Stomach (tissue), 9 donors: ENCODE results near the gene ASTN2. TPM values are rescaled to one million over a fixed set of nuclear protein-coding genes. Genes with fewer than 3 reads are reported as not detected.
A peak's percentile ranks its signal among the peaks of the same experiment; 100 is the strongest.

Experiments
- DNase-seq, 2 donors: peaks; one replicate each; pipeline versions ENCODE4 v3.0.0 to v3.0.0-alpha.2; 2013 to 2019
- H3K27ac ChIP-seq, 5 donors: fragments of 200-600 bp in 4 of 5; sonication (generic) in 4 of 5; one replicate each; pipeline ENCODE4 v1.5.1; 2013 to 2019; ENCODE audit warnings: mild to moderate bottlenecking in 1 of 5, moderate library complexity in 1 of 5
- H3K27me3 ChIP-seq, 3 donors: fragments of 200-600 bp; sonication (generic); one replicate each; pipeline ENCODE4 v1.5.1; 2017 to 2019; ENCODE audit warnings: mixed run types in 1 of 3
- H3K36me3 ChIP-seq, 4 donors: fragments of 200-600 bp; sonication (generic); 1 replicate in 3 of 4; 2 replicates in 1 of 4; pipeline ENCODE4 v1.5.1; 2016 to 2019
- H3K4me1 ChIP-seq, 4 donors: fragments of 200-600 bp; sonication (generic); one replicate each; pipeline ENCODE4 v1.5.1; 2016 to 2019
- H3K4me3 ChIP-seq, 4 donors: fragments of 200-600 bp; sonication (generic) in 3 of 4; one replicate each; pipeline ENCODE4 v1.5.1; 2016 to 2019; ENCODE audit warnings: mild to moderate bottlenecking in 1 of 4
- H3K9me3 ChIP-seq, 4 donors: fragments of 200-600 bp; sonication (generic); one replicate each; pipeline ENCODE4 v1.5.1; 2016 to 2019
- EP300 ChIP-seq: sonication (generic); formaldehyde crosslinking; IDR thresholded peaks from one replicate; pipeline ENCODE4 v1.6.1; 2017; ENCODE audit warnings: antibody characterized with exemption
- POLR2A ChIP-seq, 4 donors: fragments of 450-650 bp; IDR thresholded peaks; one replicate each; pipeline ENCODE4 v1.6.1; 2016; ENCODE audit warnings: antibody characterized with exemption in 4 of 4, control low read depth in 2 of 4, mild to moderate bottlenecking in 1 of 4, moderate library complexity in 1 of 4
- POLR2AphosphoS5 ChIP-seq, 3 donors: sonication (generic); formaldehyde crosslinking; IDR thresholded peaks; one replicate each; pipeline ENCODE4 v1.6.1; 2016; ENCODE audit warnings: antibody characterized with exemption in 3 of 3
- WGBS, 5 donors: extraction: QIAGEN DNeasy Blood & Tissue Kit in 3 of 5; methylation state at CpG; one replicate each; pipeline versions ENCODE4 v1.1.5 to v1.1.7; 2013 to 2018; 5-methylcytosine and 5-hydroxymethylcytosine counted together
- intact Hi-C: fragments of 100-400 bp; cut with DNase I; formaldehyde crosslinking; loops from one replicate; pipeline ENCODE4 v1.15.1; 2023; ENCODE audit warnings: low total_unique reads
- polyA plus RNA-seq, 3 donors: library from polyadenylated mRNA; stranded (reverse); fragments of 200-250 nt; gene quantifications; one replicate each; pipeline ENCODE4 v1.2.3, GENCODE V29; 2013
- total RNA-seq, 5 donors: library from RNA; depleted of rRNA; stranded (reverse); fragments of >200 nt; gene quantifications; one replicate each; pipeline versions ENCODE4 v1.1.0 to v1.2.3, GENCODE V29; 2014 to 2016
- TF ChIP-seq, protein P1 (sequence below), 7 experiments: fragments of 450-650 bp in 4 of 7; fragments of 200-600 bp in 3 of 7; sonication (generic) in 3 of 7; IDR thresholded peaks; one replicate each; pipeline ENCODE4 v1.5.1; 2016 to 2019; ENCODE audit warnings: antibody characterized with exemption in 7 of 7, control low read depth in 2 of 7, mild to moderate bottlenecking in 1 of 7
- donor health status: healthy with polysubstance abuse.
- donor health status: Bipolar disorder and iron deficiency.
- donor health status: healthy.

The ASTN2 gene
- total and polyA plus RNA-seq, 8 donors: 2.1 to 22.3 (median 4.2) TPM; not detected in 1

DNA sequence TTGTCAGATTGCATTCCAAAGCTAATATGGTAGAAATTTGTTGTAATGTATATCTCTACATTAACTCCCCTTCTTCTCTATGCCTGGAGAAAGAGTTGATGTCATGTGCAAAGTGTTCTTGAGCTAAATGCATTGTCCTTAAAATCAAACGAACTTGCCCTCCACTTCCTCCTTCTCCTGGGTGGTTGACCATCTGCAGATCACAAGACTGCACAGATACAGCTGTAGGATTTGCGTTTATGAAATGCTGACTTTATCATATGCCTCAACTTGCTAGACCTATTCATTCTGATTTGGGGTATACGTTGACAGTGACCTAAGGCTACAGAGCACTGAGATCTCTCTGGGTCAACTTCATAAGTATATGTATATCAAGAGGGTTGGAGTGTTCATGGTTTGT, 719.4 kb downstream of the ASTN2 start:
- Histone ChIP-seq H3K36me3 (peaks cover 24 to 33% (median 31%) of the 10 kb centered on the region in 4 donors), H3K27me3 (no peaks in the 10 kb centered on the region), H3K4me1 (peaks cover 0 to 41% (median 15%) of the 10 kb centered on the region in 4 donors), H3K4me3 (no peak overlapping the region), H3K9me3 (no peaks in the 10 kb centered on the region), H3K27ac (no peak overlapping the region)
- 42 to 65% (median 58%) methylated on average over 3 of the region's 3 CpGs for WGBS, 5 donors
- TF ChIP-seq POLR2A (IDR thresholded peaks at IDR 0.05) (no peak), POLR2AphosphoS5 (IDR thresholded peaks at IDR 0.05) (no peak), EP300 (no peak)
- TF ChIP-seq, protein P1, sequence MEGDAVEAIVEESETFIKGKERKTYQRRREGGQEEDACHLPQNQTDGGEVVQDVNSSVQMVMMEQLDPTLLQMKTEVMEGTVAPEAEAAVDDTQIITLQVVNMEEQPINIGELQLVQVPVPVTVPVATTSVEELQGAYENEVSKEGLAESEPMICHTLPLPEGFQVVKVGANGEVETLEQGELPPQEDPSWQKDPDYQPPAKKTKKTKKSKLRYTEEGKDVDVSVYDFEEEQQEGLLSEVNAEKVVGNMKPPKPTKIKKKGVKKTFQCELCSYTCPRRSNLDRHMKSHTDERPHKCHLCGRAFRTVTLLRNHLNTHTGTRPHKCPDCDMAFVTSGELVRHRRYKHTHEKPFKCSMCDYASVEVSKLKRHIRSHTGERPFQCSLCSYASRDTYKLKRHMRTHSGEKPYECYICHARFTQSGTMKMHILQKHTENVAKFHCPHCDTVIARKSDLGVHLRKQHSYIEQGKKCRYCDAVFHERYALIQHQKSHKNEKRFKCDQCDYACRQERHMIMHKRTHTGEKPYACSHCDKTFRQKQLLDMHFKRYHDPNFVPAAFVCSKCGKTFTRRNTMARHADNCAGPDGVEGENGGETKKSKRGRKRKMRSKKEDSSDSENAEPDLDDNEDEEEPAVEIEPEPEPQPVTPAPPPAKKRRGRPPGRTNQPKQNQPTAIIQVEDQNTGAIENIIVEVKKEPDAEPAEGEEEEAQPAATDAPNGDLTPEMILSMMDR (IDR thresholded peaks at IDR 0.05): no peak
- intact Hi-C loops: no loop called here
- no peak for DNase-seq

DNA sequence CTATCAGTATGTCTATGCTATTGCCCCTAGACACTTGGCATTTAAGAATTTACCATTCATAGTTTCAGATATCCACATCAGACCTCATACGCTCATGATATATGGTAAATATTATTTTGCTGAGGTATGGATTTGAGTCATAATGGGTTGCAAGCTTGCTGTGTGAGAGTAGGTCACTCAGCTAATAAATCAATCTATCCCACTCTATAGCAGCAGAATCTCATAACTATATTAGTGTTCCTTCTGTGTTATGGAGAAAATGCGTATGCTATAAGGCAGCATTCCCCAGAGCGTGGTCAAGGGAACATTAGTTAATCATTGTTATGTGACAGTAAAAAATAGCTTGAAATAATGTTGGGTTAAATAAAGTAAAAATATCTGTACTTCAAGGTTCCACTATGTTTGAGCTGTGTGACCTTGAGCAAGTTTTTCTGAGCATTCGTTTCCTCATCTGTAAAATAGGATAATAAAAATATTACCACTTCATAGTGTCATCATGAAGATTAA, 720.0 kb downstream of the ASTN2 start:
- no peak for DNase-seq
- Histone ChIP-seq H3K36me3 (peaks cover 23 to 27% (median 25%) of the 10 kb centered on the region in 4 donors), H3K9me3 (no peaks in the 10 kb centered on the region), H3K4me1 (peaks cover 0 to 47% (median 20%) of the 10 kb centered on the region in 4 donors), H3K27me3 (no peaks in the 10 kb centered on the region), H3K4me3 (no peak overlapping the region), H3K27ac (no peak overlapping the region)
- intact Hi-C loops: no loop called here
- no peak for TF ChIP-seq POLR2A (IDR thresholded peaks at IDR 0.05)
- TF ChIP-seq, protein P1 (IDR thresholded peaks at IDR 0.05): no peak
- TF ChIP-seq EP300: no peak
- TF ChIP-seq POLR2AphosphoS5 (IDR thresholded peaks at IDR 0.05): no peak
- 85 to 95% (median 93%) methylated on average over 4 of the region's 4 CpGs for WGBS, 5 donors

DNA sequence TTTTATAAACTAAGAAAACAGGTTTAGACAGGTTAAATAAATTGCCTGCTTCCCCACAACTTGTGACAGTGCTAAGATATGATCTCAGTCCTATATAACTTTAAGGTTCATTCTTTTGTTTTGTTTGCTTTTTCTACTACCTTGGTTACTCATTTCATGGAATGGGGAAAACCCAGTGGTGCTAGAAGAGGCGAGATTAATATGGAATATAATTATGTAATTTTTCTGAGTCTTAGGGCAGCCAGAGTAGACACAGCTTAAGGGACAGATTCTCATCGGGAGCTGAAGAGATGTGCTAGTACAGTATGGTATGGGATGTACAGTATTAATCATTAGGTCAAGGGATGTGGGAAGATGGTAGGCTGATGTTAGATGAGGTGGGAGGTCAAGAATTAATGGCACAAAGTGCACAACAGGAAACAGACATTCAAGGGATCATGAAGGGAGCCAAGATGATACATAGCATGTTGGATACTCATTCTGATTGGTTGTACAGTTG, 721.6 kb downstream of the ASTN2 start:
- intact Hi-C loops: no loop called here
- H3K4me1 ChIP-seq: peaks cover 7 to 63% (median 33%) of the 10 kb centered on the region in 4 donors
- no peaks in the 10 kb centered on the region for H3K27me3 ChIP-seq
- H3K9me3 ChIP-seq: no peaks in the 10 kb centered on the region
- WGBS, 5 donors: 62 to 73% (median 70%) methylated on average over 2 of the region's 2 CpGs
- no peak overlapping the region for H3K27ac ChIP-seq
- peak in 1 of 2 donors; percentile 17 for DNase-seq
- H3K36me3 ChIP-seq: peaks cover 7 to 11% (median 9%) of the 10 kb centered on the region in 4 donors
- TF ChIP-seq, protein P1 (IDR thresholded peaks at IDR 0.05): no peak
- TF ChIP-seq POLR2AphosphoS5 (IDR thresholded peaks at IDR 0.05) (no peak), POLR2A (IDR thresholded peaks at IDR 0.05) (no peak), EP300 (no peak)
- no peak overlapping the region for H3K4me3 ChIP-seq

DNA sequence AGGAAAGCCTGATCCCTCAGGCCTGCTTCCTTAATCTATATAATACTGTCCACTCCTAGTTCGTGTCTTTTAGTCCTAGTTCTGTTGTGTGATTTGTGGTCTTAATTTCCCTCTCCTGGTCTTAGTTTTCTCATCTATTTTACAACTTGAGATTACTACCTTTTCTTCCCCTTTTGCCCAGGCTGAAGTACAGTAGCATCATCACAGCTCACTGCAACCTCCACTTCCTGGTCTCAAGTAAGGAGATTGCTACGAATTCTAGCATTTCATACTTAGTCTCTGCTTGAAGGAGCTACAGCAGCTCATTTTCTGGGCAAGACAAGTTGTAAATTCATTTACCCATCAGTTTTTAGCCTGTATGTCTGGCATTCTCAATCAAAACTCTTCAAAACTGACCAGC, 722.2 kb downstream of the ASTN2 start:
- 52 to 64% (median 59%) methylated on average over 2 of the region's 2 CpGs for WGBS, 5 donors
- H3K4me1 ChIP-seq: peaks cover 14 to 69% (median 40%) of the 10 kb centered on the region in 4 donors
- TF ChIP-seq EP300 (no peak), POLR2AphosphoS5 (IDR thresholded peaks at IDR 0.05) (no peak), POLR2A (IDR thresholded peaks at IDR 0.05) (no peak)
- TF ChIP-seq, protein P1 (IDR thresholded peaks at IDR 0.05): no peak
- H3K9me3 ChIP-seq: no peaks in the 10 kb centered on the region
- no peak overlapping the region for H3K27ac ChIP-seq
- H3K36me3 ChIP-seq: peaks cover under 1 to 5% (median 3%) of the 10 kb centered on the region in 4 donors
- no peak for DNase-seq
- no peaks in the 10 kb centered on the region for H3K27me3 ChIP-seq
- intact Hi-C loops: no loop called here
- no peak overlapping the region for H3K4me3 ChIP-seq
